Measurements from ENCODE around the gene ZNF407.

Gene ZNF407

GRCh38 chr18:74926051-74926450 is 328.4 kb downstream of the ZNF407 start:
- no peak for DNase-seq

DNA sequence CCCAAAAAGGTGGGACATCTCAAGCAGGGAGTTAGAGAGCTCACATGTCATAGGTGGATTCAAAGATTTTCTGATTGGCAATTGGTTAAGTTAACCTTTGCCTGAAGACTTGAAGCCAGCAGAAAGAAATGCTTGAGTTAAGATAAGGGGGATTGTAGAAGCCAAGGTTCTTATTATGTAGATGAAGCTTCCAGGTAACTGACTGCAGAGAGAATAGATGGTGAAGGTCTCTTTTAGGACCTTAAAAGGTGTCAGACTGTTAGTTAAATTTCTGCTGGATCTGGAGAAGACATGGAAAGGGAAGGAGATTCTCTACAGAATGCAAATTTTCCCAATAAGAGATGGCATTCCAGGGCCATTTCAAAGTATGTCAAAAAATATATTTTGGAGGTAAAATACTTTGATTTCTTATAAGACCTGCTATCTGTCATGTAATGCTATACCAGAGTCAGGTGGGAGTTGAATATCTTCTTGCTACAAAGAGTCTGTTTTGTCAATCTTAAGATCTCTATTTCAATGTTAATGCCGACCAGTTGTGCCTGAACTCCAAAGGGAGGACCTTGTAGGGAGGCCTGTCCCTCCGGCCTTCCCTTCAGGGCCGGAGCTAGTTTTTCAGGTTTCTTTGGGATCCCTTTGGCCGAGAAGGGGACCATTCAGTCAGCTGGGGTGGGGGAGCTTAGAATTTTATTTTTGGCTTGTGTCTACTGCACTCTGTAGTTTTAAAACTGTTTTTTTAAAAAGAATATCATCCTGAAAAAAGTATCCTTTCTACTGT is 330.7 kb downstream of the ZNF407 start:
- DNase-seq: no peak

GRCh38 chr18:74929110-74929509 is 331.4 kb downstream of the ZNF407 start:
- no peak for DNase-seq

GRCh38 chr18:74930616-74931015 is 332.9 kb downstream of the ZNF407 start:
- DNase-seq: no peak

- DNase-seq: no peak
Measured at GRCh38 chr18:74933930-74934329, 336.3 kb downstream of the ZNF407 start.

DNA sequence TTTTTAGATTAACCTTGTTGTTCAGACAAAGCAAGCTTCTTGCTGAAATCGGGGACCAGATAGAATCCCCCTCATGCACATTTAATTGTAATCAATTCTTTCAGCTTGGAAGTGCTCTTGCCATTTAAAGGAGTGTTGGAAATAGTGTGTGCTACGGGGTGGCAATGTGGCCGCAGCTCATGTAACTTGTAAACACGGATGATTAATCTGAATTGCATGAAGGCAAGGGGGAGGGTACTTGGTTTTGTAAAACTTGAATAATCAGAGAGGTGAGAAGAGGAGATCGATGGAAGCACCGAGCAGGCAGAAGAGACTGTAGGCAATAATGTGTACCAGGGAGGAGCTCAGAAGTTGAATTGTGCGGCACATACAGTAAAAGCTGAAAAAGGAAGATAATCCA is 337.8 kb downstream of the ZNF407 start:
- no peak for DNase-seq

DNA sequence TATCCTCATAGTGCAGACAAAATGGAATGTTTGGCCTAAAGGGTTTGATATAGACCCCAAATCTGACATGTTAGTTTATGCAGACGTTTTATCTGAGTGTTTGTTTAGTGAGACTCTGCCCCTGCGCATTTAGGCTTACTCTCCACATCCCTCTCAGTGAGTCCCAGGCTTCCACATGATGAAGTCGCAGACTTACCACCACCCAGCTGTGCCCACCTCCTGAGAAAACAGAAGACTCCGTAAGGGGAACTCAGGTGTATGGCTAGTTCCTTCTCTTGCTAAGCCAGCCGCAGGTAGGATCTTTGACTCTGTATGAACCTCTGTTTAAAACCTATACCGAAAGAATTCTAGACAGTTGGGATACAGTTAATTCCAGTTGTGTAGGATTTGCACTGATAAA is 338.7 kb downstream of the ZNF407 start:
- DNase-seq: no peak

- DNase-seq: no peak
Measured at GRCh38 chr18:74937291-74937690, 339.6 kb downstream of the ZNF407 start.

DNA sequence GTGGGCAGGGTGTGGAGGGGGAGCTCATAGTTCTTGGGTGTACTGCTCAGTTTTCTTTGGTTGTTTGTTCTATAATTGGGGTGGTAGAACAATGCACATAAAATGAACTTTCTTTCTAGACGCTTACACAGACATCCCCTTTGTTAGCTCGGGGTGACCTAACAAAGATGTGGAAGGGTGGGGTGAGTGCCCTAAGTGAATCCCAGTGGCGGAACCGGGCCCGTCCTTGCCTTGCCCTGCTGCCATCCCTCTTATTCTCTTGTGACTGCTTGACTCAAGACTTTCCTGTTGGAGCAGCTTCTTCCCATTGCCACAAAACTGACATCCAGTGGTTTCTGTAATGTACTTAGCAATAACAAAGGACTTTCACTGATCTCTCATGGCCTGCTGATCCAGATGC is 343.2 kb downstream of the ZNF407 start:
- peak in 5 of 51 donors; percentile 6 to 28 (median 19) for DNase-seq

GRCh38 chr18:74942319-74942910 is 344.7 kb downstream of the ZNF407 start:
- DNase-seq: no peak

GRCh38 chr18:74944676-74945075 is 347.0 kb downstream of the ZNF407 start:
- DNase-seq: no peak

GRCh38 chr18:74945774-74946545 is 348.3 kb downstream of the ZNF407 start:
- DNase-seq: no peak

DNA sequence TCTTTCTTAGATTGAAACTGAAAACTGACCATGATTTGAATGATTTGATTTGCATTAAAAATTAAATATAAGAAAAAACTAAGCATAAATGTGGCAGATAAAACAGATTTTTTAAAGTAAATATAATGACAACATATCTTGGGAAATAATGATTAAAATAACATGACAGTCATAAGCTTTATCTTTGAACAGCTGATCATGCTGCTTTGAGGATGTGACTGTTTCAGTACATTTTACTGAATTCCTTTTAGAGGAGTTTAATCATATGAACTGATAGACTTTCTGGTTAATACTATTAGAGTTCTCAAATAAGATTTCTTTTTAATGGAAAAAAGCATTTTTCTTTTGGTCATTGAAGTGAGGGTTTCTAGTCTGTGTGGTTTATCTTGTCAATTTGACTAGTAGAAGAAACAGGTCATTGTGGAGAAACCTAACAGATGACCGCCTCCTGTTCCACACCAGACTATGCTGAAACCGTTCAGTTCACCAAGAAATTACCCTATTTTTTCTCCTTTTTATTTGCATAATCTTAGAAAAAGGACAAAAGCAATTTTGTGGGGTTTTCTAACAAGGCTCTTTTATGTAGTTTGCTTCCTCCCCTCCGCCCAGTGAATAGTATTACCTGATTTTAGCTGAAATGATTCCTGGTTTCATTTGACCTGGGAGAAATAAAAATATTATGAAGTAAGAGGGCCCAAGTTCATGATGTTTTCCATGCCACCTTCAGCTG is 349.1 kb downstream of the ZNF407 start:
- no peak for DNase-seq

- DNase-seq: peak in 2 of 51 donors; percentile 9 to 16
Measured at GRCh38 chr18:74947417-74947816, 349.7 kb downstream of the ZNF407 start.

DNA sequence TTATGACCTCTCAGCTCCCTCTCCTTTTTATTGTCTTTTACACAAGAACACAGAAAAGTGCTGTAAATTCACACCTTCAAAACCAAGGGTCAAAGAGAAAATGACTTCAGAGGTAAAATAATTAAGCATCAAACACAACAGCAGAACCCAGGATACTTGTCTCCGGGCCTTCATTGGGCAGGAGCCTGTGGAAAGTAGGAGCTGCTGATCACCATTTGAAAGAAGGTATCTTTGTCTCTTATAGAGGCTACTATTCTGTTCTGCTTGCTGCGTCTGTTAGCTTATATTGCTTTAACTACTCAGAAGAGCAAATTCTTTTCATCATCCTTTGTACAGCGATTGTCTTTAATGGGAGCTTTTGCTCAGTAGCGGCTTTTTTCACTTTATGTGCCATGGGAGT is 350.2 kb downstream of the ZNF407 start:
- DNase-seq: no peak

DNA sequence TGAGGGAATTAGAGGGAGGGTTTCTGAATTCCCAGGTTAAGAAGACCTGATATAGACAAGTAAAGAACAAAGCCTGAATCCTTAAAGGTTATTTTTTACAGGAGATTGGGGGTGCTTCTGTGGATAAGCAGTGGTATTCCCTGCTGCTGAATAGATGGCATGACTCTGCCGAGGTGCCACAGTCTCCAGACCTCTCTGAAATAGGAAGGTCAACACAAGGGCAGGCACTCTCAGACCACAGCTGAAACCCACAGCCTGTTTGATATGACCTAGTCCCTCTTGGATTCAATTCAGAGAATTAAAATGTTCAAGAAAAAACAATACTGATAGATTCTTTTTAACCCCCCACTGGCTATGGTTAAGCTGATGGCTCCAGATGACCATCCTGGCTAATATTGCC is 351.9 kb downstream of the ZNF407 start:
- no peak for DNase-seq

GRCh38 chr18:74950479-74950878 is 352.8 kb downstream of the ZNF407 start:
- no peak for DNase-seq

GRCh38 chr18:74951165-74951760 is 353.6 kb downstream of the ZNF407 start:
- DNase-seq: peak in 2 of 51 donors; percentile 1 to 7

DNA sequence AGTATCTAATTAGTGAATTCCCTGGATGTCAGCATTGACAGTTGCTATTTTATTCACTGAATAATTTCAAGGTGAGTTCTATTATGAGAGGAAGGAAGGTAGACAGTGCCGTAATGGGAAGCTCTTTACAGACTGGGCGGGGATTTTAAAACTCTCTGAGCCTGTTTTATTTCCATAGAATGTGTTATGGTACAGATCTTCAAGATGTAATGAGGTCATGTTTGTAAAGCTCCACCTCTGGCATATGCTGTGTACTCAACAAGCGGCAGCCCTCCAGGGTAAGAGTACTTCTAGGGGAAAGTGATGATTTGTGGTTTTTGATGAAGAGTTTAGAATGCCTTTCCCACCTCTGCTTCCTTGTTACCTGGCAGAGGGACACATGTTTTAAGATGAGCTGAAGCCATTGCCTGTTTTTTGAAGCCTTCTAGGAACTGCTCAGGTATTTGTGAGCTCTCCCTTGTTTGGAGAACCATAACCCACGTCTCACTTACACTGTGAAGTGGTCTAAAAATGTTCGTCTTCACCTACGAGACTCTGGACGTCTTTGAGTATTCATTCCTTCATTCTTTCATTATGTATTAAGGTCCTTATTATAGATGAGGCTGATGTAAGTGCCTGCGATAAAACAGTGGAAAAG is 360.0 kb downstream of the ZNF407 start:
- DNase-seq: no peak

- no peak for DNase-seq
Measured at GRCh38 chr18:74959216-74959615, 361.5 kb downstream of the ZNF407 start.

- no peak for DNase-seq
Measured at GRCh38 chr18:74961596-74961995, 363.9 kb downstream of the ZNF407 start.
